HepG2 (cell line): Measurements from ENCODE around the gene MPG. TPM values are rescaled to one million over a fixed set of nuclear protein-coding genes. Genes with fewer than 3 reads are reported as not detected.

Experiments
- ATAC-seq: fragments of 200-7000 bp; cut with Tn5 transposase; 3 replicates; pipeline ENCODE4 v1.9.1; 2020; ENCODE audit warnings: mild to moderate bottlenecking, moderate library complexity
- BruUV-seq: library from RNA; stranded (reverse); fragments of 400-500 nt; replicated peaks from 2 replicates; lab custom pipeline; 2021; lab: Mats Ljungman, UMichigan
- CTCF ChIA-PET: fragments of 300-600 bp; formaldehyde crosslinking; extraction: SDS; loops from one replicate; lab custom pipeline; 2021; ENCODE audit warnings: low total read pairs, inconsistent platforms, low intra/inter-chr PET ratio; lab: Yijun Ruan, JAX
- POLR2A ChIA-PET: fragments of 350-600 bp; sonication (Branson Sonifier 250); formaldehyde crosslinking; loops from one replicate; lab custom pipeline; 2020; ENCODE audit warnings: antibody characterized with exemption, inconsistent platforms; lab: Yijun Ruan, JAX
- DNase-seq: peaks from one replicate; pipeline ENCODE4 v3.0.0-alpha.2; 2015; ENCODE audit warnings: low spot score
- FAIRE-seq: peaks from 3 replicates; lab custom pipeline; 2011; peaks lifted over from hg19 to GRCh38; lab: Jason Lieb, UNC
- H2AFZ ChIP-seq: one replicate; pipeline ENCODE4 v1.6.1; 2011; ENCODE audit warnings: low read length, inconsistent platforms
- H3K27ac ChIP-seq: fragments of 300-600 bp; 3 replicates; pipeline ENCODE4 v1.8.0; 2011; ENCODE audit warnings: mixed run types, mild to moderate bottlenecking, mixed read lengths, low read length, inconsistent platforms; ENCODE audit not compliant: insufficient read depth; ENCODE audit errors: extremely low read length
- H3K27me3 ChIP-seq, 2 experiments: fragments of 200-600 bp in 1 of 2; 2 replicates in 1 of 2; 3 replicates in 1 of 2; pipeline versions ENCODE4 v1.6.0 to v1.8.0; 2011; ENCODE audit warnings: low read length in 2 of 2, mild to moderate bottlenecking in 2 of 2, moderate library complexity in 2 of 2, inconsistent platforms in 1 of 2; ENCODE audit not compliant: insufficient read depth in 2 of 2, control insufficient read depth in 1 of 2
- H3K36me3 ChIP-seq, 2 experiments: fragments of 200-600 bp in 1 of 2; replicated peaks in 1 of 2; 2 replicates in 1 of 2; 3 replicates in 1 of 2; pipeline versions ENCODE4 v1.5.1 to v1.8.0; 2011; ENCODE audit warnings: low read length in 2 of 2, inconsistent platforms in 1 of 2; ENCODE audit not compliant: insufficient read depth in 2 of 2, control insufficient read depth in 1 of 2
- H3K4me1 ChIP-seq: 2 replicates; pipeline ENCODE4 v1.5.1; 2012; ENCODE audit warnings: low read length, inconsistent platforms; ENCODE audit not compliant: insufficient read depth
- H3K4me2 ChIP-seq: 2 replicates; pipeline ENCODE4 v1.6.0; 2011; ENCODE audit warnings: low read depth, low read length, inconsistent platforms
- H3K4me3 ChIP-seq, 3 experiments: fragments of 200-600 bp in 1 of 3; sonication (generic), shearing (Covaris generic) in 1 of 3; replicated peaks in 1 of 3; 2 replicates each; pipeline ENCODE4 v1.5.1; 2011 to 2016; ENCODE audit warnings: low read length in 3 of 3, inconsistent platforms in 2 of 3, low read depth in 2 of 3, mild to moderate bottlenecking in 2 of 3, control low read depth in 1 of 3, mixed read lengths in 1 of 3; ENCODE audit not compliant: insufficient read depth in 1 of 3
- H3K79me2 ChIP-seq: one replicate; pipeline ENCODE4 v1.6.1; 2011; ENCODE audit warnings: low read length, inconsistent platforms; ENCODE audit not compliant: insufficient read depth
- H3K9ac ChIP-seq: 2 replicates; pipeline ENCODE4 v1.6.0; 2011; ENCODE audit warnings: mild to moderate bottlenecking, low read depth, low read length, inconsistent platforms; ENCODE audit not compliant: insufficient read depth
- H3K9me3 ChIP-seq: 2 replicates; pipeline ENCODE4 v1.5.1; 2012; ENCODE audit warnings: mild to moderate bottlenecking, low read length
- H4K20me1 ChIP-seq: 2 replicates; pipeline ENCODE4 v1.6.0; 2011; ENCODE audit warnings: inconsistent platforms, mild to moderate bottlenecking, low read length, moderate library complexity; ENCODE audit not compliant: insufficient read depth
- RERE ChIP-seq: IDR thresholded peaks from 2 replicates; pipeline ENCODE4 v1.6.1; 2016; ENCODE audit warnings: low read depth, missing genetic modification reagents, missing compliant biosample characterization
- RFX1 ChIP-seq: fragments of 450-650 bp; IDR thresholded peaks from 2 replicates; pipeline ENCODE4 v1.6.1; 2017
- ZBTB3 ChIP-seq: sonication (generic); formaldehyde crosslinking; IDR thresholded peaks from 2 replicates; pipeline ENCODE4 v1.4.0; 2020; ENCODE audit warnings: low read depth, mild to moderate bottlenecking, moderate library complexity, missing genetic modification reagents, borderline replicate concordance
- ZBTB38 ChIP-seq: sonication (generic); formaldehyde crosslinking; IDR thresholded peaks from 2 replicates; pipeline ENCODE4 v1.5.1; 2020; ENCODE audit warnings: mild to moderate bottlenecking, missing genetic modification reagents
- ZMAT3 ChIP-seq: sonication (generic); formaldehyde crosslinking; conservative IDR thresholded peaks from 2 replicates; pipeline ENCODE4 v1.7.0; 2021; ENCODE audit warnings: missing genetic modification reagents
- ZNF251 ChIP-seq: sonication (generic); formaldehyde crosslinking; IDR thresholded peaks from 2 replicates; pipeline ENCODE4 v1.9.0; 2021; ENCODE audit warnings: mild to moderate bottlenecking, missing genetic modification reagents
- ZNF605 ChIP-seq: sonication (generic); formaldehyde crosslinking; IDR thresholded peaks from 2 replicates; pipeline ENCODE4 v1.8.0; 2022; ENCODE audit warnings: mild to moderate bottlenecking, missing genetic modification reagents
- ZSCAN25 ChIP-seq: sonication (generic); formaldehyde crosslinking; IDR thresholded peaks from 2 replicates; pipeline ENCODE4 v1.8.0; 2022; ENCODE audit warnings: mild to moderate bottlenecking, missing genetic modification reagents
- WGBS: methylation state at CpG from one replicate; pipeline ENCODE4 v1.1.6; 2017; ENCODE audit warnings: low lambda C conversion rate; 5-methylcytosine and 5-hydroxymethylcytosine counted together
- in situ Hi-C: cut with HindIII; loops from 2 replicates; pipeline ENCODE4 v1.10.0; 2017; ENCODE audit warnings: low pct_unique_long_range_greater_than_20kb; ENCODE audit not compliant: extremely low pct_ligation_motif_present
- intact Hi-C: fragments of 100-400 bp; cut with micrococcal nuclease; formaldehyde crosslinking; loops from one replicate; pipeline ENCODE4 v1.10.0; 2022; ENCODE audit not compliant: unreplicated experiment
- polyA plus RNA-seq, 8 experiments: library from polyadenylated mRNA; depleted of rRNA in 3 of 8; stranded (reverse) in 7 of 8; unstranded in 1 of 8; fragments of >200 nt; fragmentation: Illumina TruSeq in 4 of 8; extraction: Trizol in 4 of 8; gene quantifications; 2 replicates each; pipeline versions ENCODE4 v1.2.1 to v1.2.3, GENCODE V29; 2011 to 2016; ENCODE audit warnings: low read depth in 4 of 8, missing spikeins in 1 of 8, mixed read lengths in 1 of 8; ENCODE audit not compliant: insufficient read depth in 1 of 8
- total RNA-seq, 5 experiments: library from RNA; depleted of rRNA; stranded (reverse); fragments of >200 nt; fragmentation: Illumina TruSeq; extraction: Trizol; gene quantifications; 2 replicates each; pipeline ENCODE4 v1.2.3, GENCODE V29; 2016; ENCODE audit warnings: low read depth in 1 of 5

The MPG gene
- total and polyA plus RNA-seq, 2 of the 13 experiments (the other 11 are each of a cell fraction or from before 2014, with no cell fraction given): 59.1 to 62.5 TPM

- no peak overlapping the region for H3K4me2 ChIP-seq
- no peak overlapping the region for H3K9ac ChIP-seq
- H4K20me1 ChIP-seq: no peaks in the 10 kb centered on the region
- H3K9me3 ChIP-seq: no peaks in the 10 kb centered on the region
- TF ChIP-seq RERE (CRISPR knock-in tag): no peak
- no peak for TF ChIP-seq ZNF251
- TF ChIP-seq RFX1: no peak
- no peak overlapping the region for H2AFZ ChIP-seq
- ATAC-seq (no peak), DNase-seq (no peak), FAIRE-seq (no peak)
- BruUV-seq: no TSS peak
- ChIA-PET CTCF (no interaction called here), POLR2A (no interaction called here)
- 98% methylated on average over 3 of the region's 4 CpGs for WGBS
- no peak overlapping the region for H3K4me3 ChIP-seq
- H3K27me3 ChIP-seq: no peaks in the 10 kb centered on the region
- peaks cover 5 to 18% of the 10 kb centered on the region in 2 experiments; a peak in 3 of 5 replicates for H3K36me3 ChIP-seq
- in situ Hi-C loops: no loop called here
- H3K4me1 ChIP-seq: peaks cover 30% of the 10 kb centered on the region
- intact Hi-C loops: no loop called here
- no peak overlapping the region for H3K27ac ChIP-seq
- H3K79me2 ChIP-seq: no peaks in the 10 kb centered on the region
Observed at GRCh38 chr16:42691-43090, 35.3 kb upstream of the MPG start.

GRCh38 chr16:43294-43693 lies 34.7 kb upstream of the MPG start:
- H3K9me3 ChIP-seq: no peaks in the 10 kb centered on the region
- ChIA-PET POLR2A (no interaction called here), CTCF (no interaction called here)
- ATAC-seq (no peak), DNase-seq (no peak), FAIRE-seq (no peak)
- 85% methylated on average over 5 of the region's 5 CpGs for WGBS
- H3K79me2 ChIP-seq: no peaks in the 10 kb centered on the region
- H3K9ac ChIP-seq: no peak overlapping the region
- no peak overlapping the region for H3K27ac ChIP-seq
- no peak overlapping the region for H3K4me3 ChIP-seq
- BruUV-seq: no TSS peak
- peaks cover 5 to 21% of the 10 kb centered on the region in 2 experiments; a peak in 3 of 5 replicates for H3K36me3 ChIP-seq
- no peak overlapping the region for H3K4me2 ChIP-seq
- H3K27me3 ChIP-seq: no peaks in the 10 kb centered on the region
- H2AFZ ChIP-seq: no peak overlapping the region
- no peaks in the 10 kb centered on the region for H4K20me1 ChIP-seq
- in situ Hi-C loops: no loop called here
- no peak for TF ChIP-seq ZBTB3 (CRISPR knock-in tag)
- TF ChIP-seq ZNF605 (CRISPR knock-in tag): no peak
- TF ChIP-seq ZBTB38: no peak
- no peak for TF ChIP-seq ZSCAN25 (CRISPR knock-in tag)
- no peak for TF ChIP-seq ZMAT3 (CRISPR knock-in tag)
- peaks cover 30% of the 10 kb centered on the region for H3K4me1 ChIP-seq
- intact Hi-C loops: no loop called here
